ENCODE results near the gene SHLD3.

DNA sequence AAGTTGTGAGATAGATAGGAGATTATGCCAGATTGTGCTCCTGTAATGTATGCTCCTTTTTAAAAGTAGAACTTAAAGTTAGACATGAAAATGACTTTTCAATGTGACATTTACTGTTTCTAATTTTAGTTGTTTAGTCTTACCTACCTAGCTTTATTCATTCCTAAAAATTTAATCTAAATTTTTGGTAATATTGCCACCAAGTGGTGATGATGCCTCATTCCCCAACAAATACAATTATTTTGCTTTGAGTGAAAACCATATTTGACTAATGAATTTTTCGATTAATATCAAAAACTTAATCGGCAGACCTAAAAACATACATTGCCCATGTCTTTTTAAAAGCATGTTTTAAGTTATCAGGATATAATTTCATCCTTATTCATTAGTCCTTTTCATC, 36.1 kb upstream of the SHLD3 start:
- TF ChIP-seq POLR2A (IDR thresholded peaks at IDR 0.05) = no peak
- TF ChIP-seq, protein P1, sequence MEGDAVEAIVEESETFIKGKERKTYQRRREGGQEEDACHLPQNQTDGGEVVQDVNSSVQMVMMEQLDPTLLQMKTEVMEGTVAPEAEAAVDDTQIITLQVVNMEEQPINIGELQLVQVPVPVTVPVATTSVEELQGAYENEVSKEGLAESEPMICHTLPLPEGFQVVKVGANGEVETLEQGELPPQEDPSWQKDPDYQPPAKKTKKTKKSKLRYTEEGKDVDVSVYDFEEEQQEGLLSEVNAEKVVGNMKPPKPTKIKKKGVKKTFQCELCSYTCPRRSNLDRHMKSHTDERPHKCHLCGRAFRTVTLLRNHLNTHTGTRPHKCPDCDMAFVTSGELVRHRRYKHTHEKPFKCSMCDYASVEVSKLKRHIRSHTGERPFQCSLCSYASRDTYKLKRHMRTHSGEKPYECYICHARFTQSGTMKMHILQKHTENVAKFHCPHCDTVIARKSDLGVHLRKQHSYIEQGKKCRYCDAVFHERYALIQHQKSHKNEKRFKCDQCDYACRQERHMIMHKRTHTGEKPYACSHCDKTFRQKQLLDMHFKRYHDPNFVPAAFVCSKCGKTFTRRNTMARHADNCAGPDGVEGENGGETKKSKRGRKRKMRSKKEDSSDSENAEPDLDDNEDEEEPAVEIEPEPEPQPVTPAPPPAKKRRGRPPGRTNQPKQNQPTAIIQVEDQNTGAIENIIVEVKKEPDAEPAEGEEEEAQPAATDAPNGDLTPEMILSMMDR (IDR thresholded peaks at IDR 0.05) = peak in 1 of 12 donors; percentile 6

Data from heart left ventricle (tissue), 13 donors.